IPS-18a (cell line): Measurements from ENCODE around the gene N4BP3.

ENCODE experiments used
- H3K27ac ChIP-seq: one replicate; pipeline ENCODE4 v1.5.1; 2013; ENCODE audit warnings: low read length
- H3K27me3 ChIP-seq: one replicate; pipeline ENCODE4 v1.6.1; 2013; ENCODE audit warnings: mild to moderate bottlenecking, low read length; ENCODE audit not compliant: control insufficient read depth, insufficient read depth
- H3K36me3 ChIP-seq: one replicate; pipeline ENCODE4 v1.6.1; 2013; ENCODE audit warnings: low read depth, low read length; ENCODE audit not compliant: control insufficient read depth
- H3K4me1 ChIP-seq: one replicate; pipeline ENCODE4 v1.6.1; 2013; ENCODE audit warnings: low read depth, low read length; ENCODE audit not compliant: control insufficient read depth
- H3K4me3 ChIP-seq: one replicate; pipeline ENCODE4 v1.5.1; 2013; ENCODE audit warnings: low read length
- H3K9ac ChIP-seq: one replicate; pipeline ENCODE4 v1.6.1; 2013; ENCODE audit warnings: mild to moderate bottlenecking, low read length, moderate library complexity
- H3K9me3 ChIP-seq: one replicate; pipeline ENCODE4 v1.6.1; 2013; ENCODE audit warnings: low read depth, low read length; ENCODE audit not compliant: control insufficient read depth

The N4BP3 gene

DNA sequence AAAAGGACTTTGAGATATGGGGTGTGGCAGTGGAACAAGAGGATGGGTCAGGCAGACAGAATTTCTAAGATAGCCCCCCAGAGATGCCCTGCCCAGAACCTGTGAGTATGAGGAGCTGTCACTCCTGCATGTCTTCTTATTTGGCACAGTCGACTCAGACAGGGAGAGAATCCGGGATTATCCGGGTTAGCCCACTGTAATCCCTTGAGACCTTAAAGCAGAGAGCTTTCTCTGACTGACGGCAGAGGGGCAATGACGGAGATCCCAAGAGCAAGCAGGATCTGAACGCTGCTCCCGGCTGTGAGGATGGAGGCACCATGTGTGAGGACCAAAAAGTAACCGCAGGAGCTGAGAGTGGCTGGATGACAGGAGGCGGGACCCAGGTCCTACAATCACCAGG, 49.1 kb downstream of the N4BP3 start:
- no peaks in the 10 kb centered on the region for H3K9me3 ChIP-seq
- no peaks in the 10 kb centered on the region for H3K36me3 ChIP-seq
- no peak overlapping the region for H3K27ac ChIP-seq
- H3K4me3 ChIP-seq, result no peak overlapping the region
- no peak overlapping the region for H3K9ac ChIP-seq
- no peaks in the 10 kb centered on the region for H3K4me1 ChIP-seq
- H3K27me3 ChIP-seq, result no peaks in the 10 kb centered on the region

DNA sequence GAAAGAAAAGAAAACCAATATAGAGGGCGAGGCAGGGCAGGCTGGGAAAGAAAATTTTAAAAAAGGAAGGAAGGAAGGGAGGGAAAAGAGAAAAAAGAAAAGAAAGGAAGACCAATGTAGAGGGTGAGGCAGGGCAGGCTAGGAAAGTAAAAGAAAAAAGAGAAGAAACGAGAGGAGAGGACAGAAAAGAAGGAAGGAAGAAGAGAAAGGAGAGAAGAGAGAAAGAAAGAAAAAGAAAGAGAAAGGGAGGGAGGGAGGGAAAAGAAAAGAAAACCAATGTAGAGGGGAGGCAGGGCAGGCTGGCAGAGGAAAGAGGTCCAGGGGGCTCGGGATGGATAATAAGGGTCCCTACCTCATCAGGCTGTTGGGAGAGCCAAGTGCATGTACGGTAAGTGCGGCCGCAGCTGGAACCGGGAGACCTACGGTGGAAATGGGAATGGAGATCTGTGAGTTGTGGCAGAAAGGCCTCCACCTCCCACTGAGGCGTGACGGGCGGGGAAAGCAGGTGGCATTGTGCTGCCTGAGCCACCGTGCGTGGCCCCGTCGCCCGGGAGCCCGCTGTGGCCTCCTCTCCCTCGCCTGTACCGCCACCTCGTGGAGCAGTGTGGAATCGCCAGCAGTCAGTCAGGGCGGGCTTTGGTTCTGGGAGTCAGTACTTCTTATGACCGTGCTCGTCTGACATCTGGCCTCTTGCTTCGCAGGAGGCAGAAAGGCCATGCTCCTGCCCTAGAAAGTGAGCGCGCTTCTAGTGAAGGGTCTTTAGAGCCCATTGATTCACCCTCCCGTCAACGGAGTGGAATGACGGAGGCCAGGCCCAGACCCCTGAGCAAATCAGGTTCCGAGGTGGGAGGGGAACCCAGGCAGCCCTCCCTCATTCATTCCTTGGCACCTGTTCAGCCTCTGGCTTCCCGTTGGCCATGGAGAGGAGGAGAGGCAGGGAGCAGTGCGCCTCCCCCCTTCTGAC, 50.7 kb downstream of the N4BP3 start:
- Histone ChIP-seq H3K9ac (no peak overlapping the region), H3K4me3 (peak overlapping the region; percentile 48), H3K27me3 (no peaks in the 10 kb centered on the region), H3K4me1 (no peaks in the 10 kb centered on the region), H3K27ac (no peak overlapping the region), H3K9me3 (no peaks in the 10 kb centered on the region), H3K36me3 (no peaks in the 10 kb centered on the region)

DNA sequence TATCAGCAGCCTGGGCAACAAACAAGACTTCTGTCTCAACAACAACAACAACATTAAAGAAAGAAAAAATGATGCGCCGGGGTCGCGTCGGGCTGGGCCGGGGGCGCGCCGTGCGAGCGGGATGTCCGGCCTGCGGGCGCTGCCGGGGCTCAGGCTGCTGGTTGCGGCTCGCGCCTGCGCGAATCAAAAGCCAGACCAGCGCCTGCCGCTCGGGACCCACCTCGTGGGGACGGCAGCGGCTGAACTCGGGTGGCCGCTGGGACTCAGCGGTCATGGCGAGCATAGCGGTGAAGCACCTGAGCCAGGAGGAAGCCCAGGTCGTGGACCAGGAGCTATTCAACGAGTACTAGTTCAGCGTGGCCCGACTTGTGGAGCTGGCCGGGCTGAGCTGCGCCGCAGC, 52.2 kb downstream of the N4BP3 start:
- Histone ChIP-seq H3K9me3 (no peaks in the 10 kb centered on the region), H3K4me1 (no peaks in the 10 kb centered on the region)

DNA sequence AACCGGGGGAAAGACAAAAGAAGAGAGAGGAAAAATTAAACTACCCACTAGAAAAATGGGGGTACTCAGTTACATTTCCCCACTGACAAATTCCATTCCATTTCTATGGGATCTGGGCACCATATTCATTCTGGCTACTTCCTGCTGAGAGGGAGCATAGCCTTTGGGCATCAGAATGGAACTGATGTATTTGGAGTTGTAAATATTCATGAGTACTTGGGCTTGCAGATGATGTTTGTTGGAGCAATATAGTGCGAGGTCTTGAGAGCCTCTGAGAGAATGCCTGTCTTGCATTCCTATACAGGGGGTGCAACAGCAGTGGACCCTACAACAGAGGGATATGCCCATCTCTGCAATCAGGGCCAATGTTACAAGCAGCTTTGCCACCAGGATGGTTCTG, 57.1 kb downstream of the N4BP3 start:
- H3K27ac ChIP-seq, result no peak overlapping the region
- H3K4me1 ChIP-seq, result no peaks in the 10 kb centered on the region
- H3K4me3 ChIP-seq, result no peak overlapping the region
- no peaks in the 10 kb centered on the region for H3K36me3 ChIP-seq
- no peaks in the 10 kb centered on the region for H3K27me3 ChIP-seq
- no peaks in the 10 kb centered on the region for H3K9me3 ChIP-seq
- no peak overlapping the region for H3K9ac ChIP-seq

More for the DNA sequence above, 52.2 kb downstream of the N4BP3 start:
- H3K36me3 ChIP-seq, result no peaks in the 10 kb centered on the region
- no peak overlapping the region for H3K9ac ChIP-seq
- no peaks in the 10 kb centered on the region for H3K27me3 ChIP-seq
- no peak overlapping the region for H3K27ac ChIP-seq
- no peak overlapping the region for H3K4me3 ChIP-seq

DNA sequence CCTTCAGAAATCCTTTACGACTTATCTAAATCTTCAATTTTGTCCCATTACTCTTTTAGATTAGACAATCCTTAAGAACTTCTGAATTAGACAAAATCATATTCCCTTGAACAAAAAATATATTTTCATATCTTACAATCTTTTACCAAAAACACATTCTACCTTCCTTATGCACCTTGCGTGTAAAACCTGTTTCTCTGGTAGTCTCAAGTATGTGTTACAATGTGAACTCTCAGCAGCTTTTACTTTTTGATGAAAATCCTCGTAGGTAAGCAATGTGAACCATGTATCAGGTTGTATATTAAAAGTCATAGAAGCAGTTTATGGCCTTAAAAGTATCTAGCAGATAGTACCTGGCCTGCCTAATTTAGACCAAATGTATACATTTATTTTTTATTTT, 61.1 kb downstream of the N4BP3 start:
- Histone ChIP-seq H3K9me3 (no peaks in the 10 kb centered on the region), H3K27ac (no peak overlapping the region), H3K4me3 (no peak overlapping the region), H3K36me3 (no peaks in the 10 kb centered on the region), H3K27me3 (no peaks in the 10 kb centered on the region), H3K4me1 (peaks cover 6% of the 10 kb centered on the region), H3K9ac (no peak overlapping the region)
